IPS DF 4.7 (cell line): ENCODE measurements around the gene GAPVD1.
"Not testable (repeated sequence)": the region's sequence is repeated elsewhere in the genome, so short reads cannot be mapped to it uniquely, and the experiment has no call there.

Source experiments
- DNase-seq: peaks from one replicate; pipeline ENCODE4 v3.0.0-alpha.2; 2013; ENCODE audit warnings: low spot score; ENCODE audit errors: extremely low read depth

Gene GAPVD1

GRCh38 chr9:125374443-125375309 lies 113.0 kb downstream of the GAPVD1 start:
- peak; percentile 36 for DNase-seq

- no peak for DNase-seq
Measured at GRCh38 chr9:125375820-125376219, 114.2 kb downstream of the GAPVD1 start.

DNA sequence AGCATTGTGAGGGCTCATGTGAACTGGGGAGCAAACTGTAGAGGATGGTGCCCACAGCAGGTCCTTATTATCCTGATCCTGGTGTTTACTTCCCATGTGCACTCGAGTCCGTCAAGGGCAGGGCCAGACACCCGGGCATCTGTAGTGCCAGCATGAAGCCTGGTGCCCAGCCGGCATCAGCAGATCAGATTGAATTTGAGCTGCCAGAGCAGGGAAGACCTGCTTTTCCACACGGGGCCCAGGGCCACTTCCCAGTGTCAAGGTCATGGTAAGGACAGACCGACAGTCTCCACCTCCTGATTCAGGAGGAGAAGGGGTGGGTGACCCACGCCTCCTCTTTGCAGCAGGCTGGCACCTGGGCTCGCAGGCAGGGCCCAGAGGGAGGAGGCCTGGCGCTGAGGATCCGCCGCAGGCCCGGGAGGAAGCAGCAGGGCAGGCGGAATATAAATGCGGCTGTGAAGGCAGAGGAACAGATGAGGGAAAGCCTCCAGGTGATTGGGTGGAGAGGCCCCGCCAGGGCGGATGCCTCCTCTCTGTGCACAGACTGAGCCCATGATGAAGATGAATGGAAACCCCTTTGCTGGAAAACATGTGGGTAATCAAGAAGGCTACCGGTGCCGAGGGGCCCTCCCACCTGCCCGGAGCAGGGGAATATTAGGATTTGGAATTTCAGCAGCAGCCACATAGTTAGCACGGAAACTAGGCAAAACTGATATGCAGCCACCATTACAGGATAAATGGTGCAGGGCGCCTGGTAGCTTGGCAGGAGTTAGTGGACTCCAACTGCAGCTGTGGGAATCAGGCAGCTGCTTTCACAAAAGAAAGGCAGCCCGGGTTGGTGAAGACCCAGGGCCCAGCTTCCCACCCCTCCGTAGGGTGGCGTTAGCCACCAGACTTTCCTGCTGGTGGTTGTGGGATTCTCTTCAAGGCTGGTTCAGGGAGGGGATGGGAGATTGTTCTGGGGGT lies 114.9 kb downstream of the GAPVD1 start:
- DNase-seq, result no peak

GRCh38 chr9:125377584-125378250 lies 116.1 kb downstream of the GAPVD1 start:
- DNase-seq, result no peak

- no peak for DNase-seq
Measured at GRCh38 chr9:125378778-125379177, 117.2 kb downstream of the GAPVD1 start.

GRCh38 chr9:125379208-125379607 lies 117.6 kb downstream of the GAPVD1 start:
- DNase-seq, result no peak

DNA sequence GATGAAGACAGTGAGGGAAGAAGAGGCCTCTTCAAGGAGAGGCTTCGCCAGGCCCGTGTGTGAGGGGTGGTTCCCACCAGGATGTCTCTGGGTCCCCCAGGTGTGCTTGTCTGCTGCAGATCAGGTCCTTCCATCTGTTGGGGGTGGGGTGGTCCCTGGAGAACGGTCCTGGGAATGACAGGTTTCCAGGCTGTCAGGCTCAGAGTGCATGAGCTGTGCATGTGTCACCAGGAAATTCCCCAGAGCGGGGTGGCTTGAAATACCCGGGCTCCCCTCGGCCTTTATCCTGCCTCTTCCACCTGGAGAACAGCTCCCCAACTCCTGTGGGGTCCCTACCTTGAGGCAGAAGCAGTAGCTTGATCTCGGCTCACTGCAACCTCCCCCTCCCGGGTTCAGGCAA lies 118.8 kb downstream of the GAPVD1 start:
- no peak for DNase-seq

DNA sequence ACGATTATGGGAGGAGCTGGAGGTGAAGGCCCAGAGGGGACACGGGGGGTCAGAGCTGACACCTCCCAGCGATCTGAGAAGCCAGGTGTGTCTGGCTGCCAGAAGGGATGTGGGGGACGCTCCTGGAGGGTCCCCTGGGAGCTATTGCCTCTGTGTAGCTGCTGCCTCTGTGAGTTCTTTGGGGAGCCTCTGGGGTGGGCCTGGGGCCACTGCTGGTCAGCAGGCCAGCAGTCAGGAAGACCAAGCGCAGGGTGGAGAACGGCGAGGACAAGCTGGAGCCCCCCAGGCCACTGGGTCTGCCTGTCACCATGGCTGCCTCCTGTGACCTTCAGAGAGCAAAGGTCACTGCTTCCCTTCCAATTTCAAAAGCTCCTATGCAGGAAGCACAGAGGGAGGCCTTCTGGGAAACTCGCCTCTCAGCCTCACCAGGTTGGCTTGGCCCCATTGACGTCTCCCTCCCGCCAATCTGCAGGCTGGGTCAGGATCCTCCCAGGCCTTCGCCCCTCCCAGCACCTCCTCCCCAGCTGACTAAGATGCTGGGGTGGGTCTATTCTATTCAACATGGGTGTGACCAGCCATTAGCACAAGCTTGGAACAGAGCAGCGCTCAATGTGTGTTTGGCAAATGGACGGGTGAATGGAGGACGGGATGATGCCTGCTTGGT lies 126.4 kb downstream of the GAPVD1 start:
- no peak for DNase-seq

DNA sequence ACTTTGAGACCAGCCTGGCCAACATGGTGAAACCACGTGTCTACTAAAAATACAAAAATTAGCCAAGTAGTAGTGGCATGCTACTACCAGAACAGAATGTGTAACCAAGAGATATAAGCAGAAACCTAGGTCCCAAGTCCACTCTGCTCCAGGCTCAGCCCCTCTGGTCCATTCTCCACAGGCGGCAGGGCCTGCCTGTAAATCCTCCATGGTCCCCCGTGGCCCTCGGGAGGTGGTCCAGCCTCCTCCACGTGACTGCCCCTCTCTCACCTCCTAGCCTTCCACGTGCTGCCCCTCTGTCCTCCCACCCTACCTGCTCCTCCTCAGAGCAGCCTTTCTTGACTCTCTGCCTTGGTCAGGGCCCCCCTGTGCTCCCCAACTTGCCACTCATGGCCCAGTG lies 127.4 kb downstream of the GAPVD1 start:
- no peak for DNase-seq

DNA sequence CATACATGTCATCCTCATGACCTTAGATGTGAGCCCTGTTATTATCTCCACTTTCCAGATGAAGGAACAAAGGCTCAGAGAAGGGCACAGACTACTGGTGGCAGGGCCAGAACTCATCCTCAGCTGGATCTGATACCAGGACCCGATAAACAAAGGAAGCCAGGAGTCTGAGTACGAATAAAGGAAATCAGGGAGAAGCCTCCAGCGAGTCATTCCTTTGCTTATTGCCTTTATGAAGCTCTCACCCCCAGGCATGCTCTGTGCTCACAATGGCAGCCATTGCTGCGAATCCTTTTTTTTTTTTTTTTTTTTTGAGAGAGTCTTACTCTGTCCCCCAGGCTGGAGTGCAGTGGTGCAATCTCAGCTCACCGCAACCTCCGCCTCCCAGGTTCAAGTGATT lies 130.1 kb downstream of the GAPVD1 start:
- DNase-seq, result no peak

- no peak for DNase-seq
Measured at GRCh38 chr9:125393426-125393825, 131.8 kb downstream of the GAPVD1 start.

- DNase-seq, result no peak
Measured at GRCh38 chr9:125396799-125397198, 135.2 kb downstream of the GAPVD1 start.

GRCh38 chr9:125397736-125398135 lies 136.1 kb downstream of the GAPVD1 start:
- no peak for DNase-seq

- DNase-seq, result no peak
Measured at GRCh38 chr9:125398243-125398642, 136.6 kb downstream of the GAPVD1 start.

- no peak for DNase-seq
Measured at GRCh38 chr9:125399165-125399564, 137.5 kb downstream of the GAPVD1 start.

DNA sequence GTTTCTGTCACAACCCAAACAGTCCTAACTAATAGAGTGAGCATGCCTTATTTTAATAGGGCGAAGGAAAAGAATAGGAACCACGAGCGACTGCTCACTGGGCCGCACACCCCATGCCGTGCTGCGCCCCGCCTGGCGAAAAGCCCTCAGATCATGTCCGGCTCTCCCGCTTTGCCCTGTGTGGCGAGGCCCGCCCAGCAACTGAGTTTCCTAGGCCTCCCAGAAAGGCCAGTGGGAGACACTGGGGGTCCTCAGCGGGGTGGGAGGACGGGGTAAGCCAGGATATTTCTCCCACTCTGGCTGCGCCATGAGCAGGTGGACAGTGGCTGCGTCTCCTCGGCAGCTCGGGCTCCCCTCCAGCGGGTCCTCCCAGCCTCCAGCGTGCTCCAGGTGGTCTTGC lies 138.0 kb downstream of the GAPVD1 start:
- DNase-seq, result no peak

DNA sequence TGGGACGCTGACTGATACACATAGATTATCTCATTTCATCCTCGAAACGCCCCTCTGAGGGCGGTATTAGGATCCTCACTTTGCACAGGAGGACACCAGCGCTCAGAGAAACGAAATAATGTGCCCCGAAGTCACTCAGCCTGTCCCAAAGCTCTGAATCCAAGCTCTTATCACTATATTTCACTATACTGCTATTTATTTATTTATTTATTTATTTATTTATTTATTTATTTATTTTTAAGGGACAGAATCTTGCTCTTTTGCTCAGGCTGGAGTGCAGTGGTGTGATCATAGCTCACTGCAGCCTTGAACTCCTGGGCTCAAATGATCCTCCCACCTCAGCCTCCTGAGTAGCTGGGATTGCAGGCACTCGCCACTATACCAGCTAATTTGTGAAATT lies 138.6 kb downstream of the GAPVD1 start:
- DNase-seq, result not testable (repeated sequence)

- DNase-seq, result no peak
Measured at GRCh38 chr9:125400725-125401716, 139.4 kb downstream of the GAPVD1 start.

GRCh38 chr9:125404733-125405132 lies 143.1 kb downstream of the GAPVD1 start:
- no peak for DNase-seq
